Posterior cingulate gyrus (tissue), 11 donors: ENCODE measurements around the gene WNT5B.
"Not testable (repeated sequence)": the region's sequence is repeated elsewhere in the genome, so short reads cannot be mapped to it uniquely, and the experiment has no call there.

Experiments
- DNase-seq, 10 donors: peaks; one replicate each; pipeline versions ENCODE4 v3.0.0 to v3.0.0-alpha.2; 2020 to 2021; ENCODE audit warnings: mixed read lengths in 3 of 10
- intact Hi-C: fragments of 100-400 bp; cut with DNase I; formaldehyde crosslinking; loops from one replicate; pipeline ENCODE4 v1.15.1; 2023

Gene WNT5B

DNA sequence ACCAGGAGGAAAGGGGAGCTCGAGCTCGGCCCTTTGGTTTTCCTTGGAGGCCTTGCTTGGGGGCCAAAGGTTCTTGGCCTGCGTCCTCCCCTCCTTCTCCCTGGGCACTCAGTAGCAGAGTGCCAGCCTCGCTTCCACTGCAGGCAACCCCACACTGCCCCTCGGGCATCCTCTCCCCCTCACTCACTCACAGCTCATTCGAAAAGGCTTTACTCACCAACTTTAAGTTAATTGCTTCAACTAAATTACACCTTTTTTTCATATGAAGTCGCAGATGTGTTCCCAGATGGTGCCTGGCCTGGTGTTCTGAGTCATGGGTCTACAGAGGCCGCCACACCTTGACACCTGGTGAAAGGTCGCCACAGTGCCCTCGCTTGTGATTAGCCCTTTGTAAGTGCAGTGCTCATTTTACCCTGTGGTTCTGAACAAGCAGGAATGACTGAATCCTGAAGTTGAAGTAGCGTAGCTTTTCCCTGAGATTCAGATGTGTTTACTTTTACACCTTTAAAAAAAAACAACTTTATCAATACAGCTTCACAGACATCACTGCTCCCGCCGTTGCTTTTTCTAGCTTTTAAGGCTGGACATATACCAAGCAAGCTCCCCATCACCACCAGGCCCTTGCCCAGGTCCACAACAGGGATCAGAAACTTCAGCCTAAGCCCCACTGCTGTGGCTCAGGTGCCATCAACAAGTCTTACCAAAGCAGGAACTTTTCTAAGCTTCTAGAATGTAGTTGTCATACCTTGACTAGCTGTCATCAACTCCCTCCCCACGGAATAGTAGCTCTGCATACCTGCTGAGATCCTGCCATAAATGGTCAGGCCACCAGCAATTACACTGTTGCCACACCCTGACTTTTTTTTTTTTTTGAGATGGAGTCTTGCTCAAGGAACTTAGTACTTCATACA is 41.6 kb downstream of the WNT5B start:
- DNase-seq: no peak
- intact Hi-C loops: no loop called here

DNA sequence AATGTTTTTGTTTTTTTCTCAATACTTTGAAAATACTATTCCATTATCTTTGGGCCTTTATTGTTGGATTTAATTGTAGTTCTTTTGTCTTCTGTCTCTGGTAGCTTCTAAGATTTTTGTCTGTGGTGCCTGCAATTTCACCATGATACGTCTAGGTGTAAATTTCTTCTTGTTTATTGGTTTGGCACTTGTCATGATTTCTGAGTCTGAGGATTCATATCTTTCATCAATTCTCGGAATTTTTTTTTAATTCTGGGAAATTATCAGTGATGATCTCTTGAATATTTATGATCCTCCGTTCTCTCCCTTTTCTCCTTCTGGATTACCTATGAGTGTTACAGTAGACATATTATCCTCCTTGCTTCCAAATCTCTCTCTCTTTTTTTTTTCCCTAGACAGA is 47.0 kb downstream of the WNT5B start:
- DNase-seq: no peak
- intact Hi-C loops: no loop called here

- intact Hi-C loops: no loop called here
- no peak for DNase-seq
Observed at GRCh38 chr12:1680804-1681492, 51.9 kb downstream of the WNT5B start.

- intact Hi-C loops: no loop called here
- DNase-seq: no peak
Observed at GRCh38 chr12:1681493-1681807, 52.4 kb downstream of the WNT5B start.

DNA sequence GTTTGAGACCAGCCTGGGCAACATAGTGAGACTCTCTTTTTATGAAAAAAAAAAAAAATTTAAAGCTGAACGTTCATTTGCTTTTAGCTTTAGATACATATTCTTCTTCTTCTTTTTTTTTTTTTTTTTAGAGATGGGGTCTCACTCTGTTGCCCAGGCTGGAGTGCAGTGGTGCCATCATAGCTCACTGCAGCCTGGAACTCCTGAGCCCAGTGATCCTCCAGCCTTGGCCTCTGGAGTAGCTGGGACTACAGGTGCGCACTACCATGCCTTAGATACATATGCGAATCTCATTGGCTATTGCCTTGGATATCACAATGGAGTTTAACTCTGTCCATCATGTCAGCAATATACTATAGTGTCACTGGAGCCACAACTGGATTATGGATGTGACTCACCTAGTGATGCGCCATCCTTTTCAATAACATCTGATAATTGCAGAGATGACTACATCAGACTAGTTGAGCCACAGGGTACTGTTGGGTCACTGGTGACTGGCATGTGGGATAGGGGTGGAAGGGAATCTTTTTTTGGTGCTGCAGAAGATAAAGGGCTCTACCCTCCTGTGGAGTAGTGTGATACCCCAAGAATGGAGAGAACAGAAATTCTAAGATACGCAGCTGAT is 59.2 kb downstream of the WNT5B start:
- intact Hi-C loops: no loop called here
- no peak for DNase-seq

DNA sequence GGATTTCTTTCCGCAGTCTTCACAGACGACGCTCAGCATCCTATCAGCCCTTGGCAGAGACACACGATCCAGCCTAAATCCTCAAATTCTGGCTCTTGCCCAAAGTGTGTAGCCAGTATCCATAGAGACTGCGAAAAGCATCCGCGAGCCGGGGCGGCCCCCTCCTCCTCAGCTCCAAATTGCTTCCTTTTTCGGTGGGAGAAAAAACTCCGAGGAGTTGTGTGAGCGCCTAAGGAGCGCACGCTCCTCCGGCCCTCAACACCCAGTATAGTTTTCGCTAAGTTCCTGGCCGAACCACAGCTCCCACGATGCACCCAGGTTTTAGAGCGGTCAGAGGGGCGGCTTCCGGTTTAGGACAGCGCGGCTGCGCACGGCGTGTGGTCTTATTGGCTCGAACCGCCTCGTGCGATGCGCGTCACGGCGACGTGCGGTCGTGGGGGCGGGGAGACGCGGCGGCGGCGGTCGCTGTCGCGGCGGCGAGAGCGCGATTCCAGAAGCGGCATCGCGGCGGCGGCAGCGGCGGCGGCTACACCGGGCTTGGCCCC is 61.6 kb downstream of the WNT5B start, which contains the start of gene ADIPOR2:
Gene ADIPOR2 (plus strand): TSS at position 493 of the 545 bp plus-strand sequence. CDS start 63,274 bp downstream, outside the sequence.
- DNase-seq: peak; percentile 87 to 99 (median 92)
- intact Hi-C loops: loop anchor here (5.0 to 10.0 kb wide), 2 partner anchors 33 to 84 kb away; no protein-coding TSS in a partner anchor

DNA sequence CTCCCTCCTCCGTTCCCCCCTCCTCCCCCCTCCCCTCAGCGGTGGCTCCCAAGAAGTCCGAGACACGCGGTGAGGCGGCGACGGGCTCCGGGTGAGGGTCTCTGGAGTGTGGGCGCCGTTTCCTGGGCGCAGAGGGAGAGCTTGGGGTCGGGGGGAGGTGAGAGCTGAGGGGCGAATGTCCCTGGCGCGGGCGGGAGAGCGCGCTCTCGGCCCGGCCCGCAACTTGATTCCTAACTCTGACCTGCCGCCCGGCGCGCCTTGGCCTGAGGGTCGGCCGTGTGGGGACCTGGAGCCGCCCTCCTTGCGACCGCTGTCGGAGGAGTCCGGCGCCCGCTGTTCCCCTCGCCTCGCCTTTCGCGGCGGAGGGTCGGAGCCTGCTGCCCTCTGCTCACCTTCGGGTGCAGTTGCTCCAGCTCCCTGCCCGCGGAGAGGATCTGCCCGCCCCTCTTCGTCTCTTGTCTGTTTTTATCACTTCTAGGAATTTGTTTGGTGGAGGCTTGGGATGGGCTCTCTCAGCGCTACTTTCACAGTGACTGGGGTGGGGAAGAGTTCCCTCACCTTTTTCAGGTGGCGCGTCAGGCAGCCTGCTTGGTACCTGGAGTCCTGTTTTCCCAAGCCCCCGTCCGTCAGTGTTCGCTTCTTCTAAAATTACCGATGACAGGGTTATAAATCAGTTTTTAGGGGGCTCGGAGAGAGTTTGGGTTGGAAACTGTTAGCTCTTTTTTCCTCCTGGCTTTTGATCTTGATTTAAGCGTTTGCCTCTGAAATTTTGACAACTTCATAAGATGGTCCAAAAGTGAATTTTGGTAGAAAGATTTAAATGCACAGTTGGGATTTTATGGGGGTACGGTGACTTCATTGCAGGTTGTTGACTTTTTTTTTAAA is 62.3 kb downstream of the WNT5B start:
- intact Hi-C loops: loop anchor here (5.0 to 10.0 kb wide), 2 partner anchors 34 to 83 kb away; no protein-coding TSS in a partner anchor
- peak in 5 of 10 donors; percentile 16 to 84 (median 27) for DNase-seq

- intact Hi-C loops: loop anchor here (5.0 to 10.0 kb wide), 2 partner anchors 35 to 83 kb away; no protein-coding TSS in a partner anchor
- no peak for DNase-seq
Observed at GRCh38 chr12:1692226-1692625, 63.2 kb downstream of the WNT5B start.

GRCh38 chr12:1692895-1693610 is 64.0 kb downstream of the WNT5B start:
- intact Hi-C loops: loop anchor here (5.0 to 10.0 kb wide), 2 partner anchors 36 to 82 kb away; no protein-coding TSS in a partner anchor
- no peak for DNase-seq

GRCh38 chr12:1695097-1695496 is 66.1 kb downstream of the WNT5B start:
- intact Hi-C loops: loop anchor here (10.0 kb wide), 1 partner anchor 80 kb away; no protein-coding TSS in a partner anchor
- not testable (repeated sequence) for DNase-seq

- no peak for DNase-seq
- intact Hi-C loops: loop anchor here (10.0 kb wide), 1 partner anchor 79 kb away; no protein-coding TSS in a partner anchor
Observed at GRCh38 chr12:1695886-1696670, 67.0 kb downstream of the WNT5B start.

GRCh38 chr12:1696800-1697199 is 67.8 kb downstream of the WNT5B start:
- DNase-seq: no peak
- intact Hi-C loops: loop anchor here (10.0 kb wide), 1 partner anchor 78 kb away; no protein-coding TSS in a partner anchor
